HG02852 (cell line): ENCODE results near the gene MRAP2.
"Not testable (repeated sequence)": the region's sequence is repeated elsewhere in the genome, so short reads cannot be mapped to it uniquely, and the experiment has no call there.

Source experiments
- ATAC-seq: cut with Tn5 transposase; IDR thresholded peaks from one replicate; pipeline ENCODE4 v1.9.1; 2021; ENCODE audit warnings: mild to moderate bottlenecking, moderate library complexity; ENCODE audit not compliant: unreplicated experiment

Gene MRAP2

GRCh38 chr6:84074988-84075781 is 41.6 kb downstream of the MRAP2 start:
- no peak for ATAC-seq

DNA sequence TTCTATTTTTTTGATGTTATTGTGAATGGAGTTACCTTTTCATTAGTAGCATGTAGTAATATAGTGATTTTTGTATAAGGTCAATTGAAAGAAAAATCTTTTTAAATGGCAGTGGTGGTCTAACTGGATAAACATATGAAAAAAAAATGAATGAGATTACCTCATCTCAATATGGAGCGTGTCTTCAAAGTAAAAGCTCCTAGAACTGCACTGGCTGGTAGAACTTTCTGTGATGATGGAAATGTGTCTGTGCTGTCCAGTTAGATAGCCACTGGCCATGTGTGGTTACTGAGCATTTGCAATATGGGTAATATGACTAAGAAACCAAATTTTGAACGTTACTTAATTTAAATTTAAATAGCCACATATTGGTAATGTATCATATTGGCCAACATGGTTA is 44.1 kb downstream of the MRAP2 start:
- ATAC-seq = no peak

DNA sequence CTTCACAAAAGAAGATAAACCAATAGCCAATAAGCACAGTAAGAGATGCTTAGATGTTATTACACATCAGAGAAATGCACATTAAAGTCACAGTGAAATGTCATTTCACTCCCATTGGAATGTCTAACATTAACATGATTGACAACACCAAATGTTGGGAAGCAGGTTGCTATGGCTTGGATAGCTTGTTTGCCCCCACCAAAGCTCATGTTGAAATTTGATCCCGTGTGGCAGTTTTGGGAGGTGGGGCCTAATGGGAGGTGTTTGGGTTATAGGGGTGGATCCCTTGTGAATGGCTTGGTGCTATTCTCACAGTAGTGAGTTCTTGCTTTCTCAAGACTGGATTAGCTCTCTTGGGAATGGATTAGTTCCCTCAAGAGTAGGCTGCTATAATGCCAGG is 44.8 kb downstream of the MRAP2 start:
- no peak for ATAC-seq

DNA sequence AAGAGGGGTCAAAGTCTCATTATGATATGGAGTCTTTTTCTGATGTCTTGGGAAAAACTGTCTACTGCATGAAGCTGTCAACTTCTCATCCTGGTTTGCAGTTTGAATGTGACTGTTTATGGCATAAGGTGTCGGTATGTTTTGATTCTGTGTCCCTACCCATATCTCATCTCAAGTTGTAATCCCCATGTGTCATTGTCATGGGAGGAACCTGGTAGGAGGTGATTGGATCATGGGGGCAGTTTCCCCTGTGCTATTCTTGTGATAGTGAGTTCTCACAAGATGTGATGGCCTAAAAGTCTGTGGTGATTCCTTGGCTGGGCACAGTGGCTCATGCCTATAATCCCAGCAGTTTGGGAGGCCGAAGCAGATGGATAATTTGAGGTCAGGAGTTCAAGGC is 47.6 kb downstream of the MRAP2 start:
- ATAC-seq = no peak

GRCh38 chr6:84082689-84083265 is 49.2 kb downstream of the MRAP2 start:
- no peak for ATAC-seq

DNA sequence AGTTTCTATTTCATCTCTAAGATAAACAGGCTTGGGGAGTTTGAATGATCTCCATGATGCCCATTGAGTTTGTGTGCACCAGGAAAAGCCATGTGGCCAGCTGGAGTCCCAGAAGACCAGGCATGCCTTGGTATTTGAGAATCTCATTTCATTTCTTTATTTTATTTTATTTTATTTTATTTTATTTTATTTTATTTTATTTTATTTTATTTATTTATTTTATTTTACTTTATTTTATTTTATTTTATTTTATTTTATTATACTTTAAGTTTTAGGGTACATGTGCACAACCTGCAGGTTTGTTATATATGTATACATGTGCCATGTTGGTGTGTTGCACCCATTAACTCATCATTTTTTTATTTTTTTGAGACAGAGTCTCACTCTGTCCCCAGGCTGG is 51.1 kb downstream of the MRAP2 start:
- not testable (repeated sequence) for ATAC-seq

DNA sequence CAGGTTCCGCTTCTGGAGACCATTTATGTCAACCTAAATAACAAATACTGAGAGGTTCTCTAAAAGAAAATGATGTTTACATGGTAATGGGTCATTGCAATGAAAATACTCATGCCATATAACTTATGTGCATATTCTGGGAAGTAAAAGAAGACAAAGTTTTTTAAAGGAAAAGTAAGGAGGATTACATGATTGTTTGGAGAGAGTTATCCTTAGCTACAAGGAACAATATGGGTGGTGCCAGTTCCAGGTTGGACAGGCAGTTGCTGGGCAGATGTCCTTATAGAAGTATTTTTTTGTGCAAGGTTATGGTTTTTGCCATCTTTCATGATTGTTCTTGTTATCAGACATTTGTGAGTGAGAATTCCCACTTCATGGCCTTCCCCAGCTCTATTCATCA is 52.5 kb downstream of the MRAP2 start:
- ATAC-seq = no peak

- ATAC-seq = no peak
These were observed 53.2 kb downstream of the MRAP2 start for GRCh38 chr6:84086545-84087429.

GRCh38 chr6:84089081-84089480 is 55.5 kb downstream of the MRAP2 start:
- ATAC-seq = no peak

- no peak for ATAC-seq
These were observed 56.0 kb downstream of the MRAP2 start for GRCh38 chr6:84089552-84089951.

- peak; percentile 52 for ATAC-seq
These were observed 60.2 kb downstream of the MRAP2 start for GRCh38 chr6:84093441-84094435.

DNA sequence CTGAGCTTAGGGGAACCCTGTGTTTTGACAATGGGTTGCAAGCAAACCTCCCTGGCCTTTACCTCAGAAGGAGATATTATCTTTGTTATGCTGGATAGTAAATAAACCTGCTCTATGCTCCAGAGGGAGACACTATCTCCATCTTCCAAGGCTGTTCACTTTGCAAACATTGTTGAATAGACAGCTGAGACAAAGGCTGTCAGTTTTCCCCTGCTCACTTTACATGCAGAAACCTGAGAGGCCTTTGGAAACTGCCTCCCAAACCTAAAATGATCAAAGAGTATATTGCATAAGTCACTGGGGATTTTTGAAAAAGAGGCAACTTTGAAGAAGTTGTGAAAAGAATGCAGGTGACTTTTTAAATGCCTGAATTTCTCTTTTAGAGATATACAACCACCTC is 61.6 kb downstream of the MRAP2 start:
- no peak for ATAC-seq

DNA sequence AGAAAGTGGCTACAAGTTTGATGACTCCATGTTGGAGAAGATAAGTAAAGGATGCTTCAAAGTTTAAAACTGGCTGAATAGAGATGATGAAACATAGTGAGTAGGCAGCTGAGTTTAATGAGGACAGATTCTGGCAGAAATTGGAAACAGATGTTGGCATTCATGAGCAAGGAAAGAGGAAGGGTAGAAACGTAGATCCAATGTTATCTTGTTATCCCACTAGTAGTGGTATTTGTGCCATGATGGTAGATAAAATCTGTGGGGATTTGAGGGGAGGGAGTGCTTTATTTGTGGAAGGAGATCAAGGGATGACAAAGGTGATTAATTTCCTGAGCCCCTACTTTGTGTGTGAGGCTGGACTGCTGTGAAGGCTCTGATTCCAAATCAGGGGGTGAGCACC is 69.5 kb downstream of the MRAP2 start:
- ATAC-seq = no peak

DNA sequence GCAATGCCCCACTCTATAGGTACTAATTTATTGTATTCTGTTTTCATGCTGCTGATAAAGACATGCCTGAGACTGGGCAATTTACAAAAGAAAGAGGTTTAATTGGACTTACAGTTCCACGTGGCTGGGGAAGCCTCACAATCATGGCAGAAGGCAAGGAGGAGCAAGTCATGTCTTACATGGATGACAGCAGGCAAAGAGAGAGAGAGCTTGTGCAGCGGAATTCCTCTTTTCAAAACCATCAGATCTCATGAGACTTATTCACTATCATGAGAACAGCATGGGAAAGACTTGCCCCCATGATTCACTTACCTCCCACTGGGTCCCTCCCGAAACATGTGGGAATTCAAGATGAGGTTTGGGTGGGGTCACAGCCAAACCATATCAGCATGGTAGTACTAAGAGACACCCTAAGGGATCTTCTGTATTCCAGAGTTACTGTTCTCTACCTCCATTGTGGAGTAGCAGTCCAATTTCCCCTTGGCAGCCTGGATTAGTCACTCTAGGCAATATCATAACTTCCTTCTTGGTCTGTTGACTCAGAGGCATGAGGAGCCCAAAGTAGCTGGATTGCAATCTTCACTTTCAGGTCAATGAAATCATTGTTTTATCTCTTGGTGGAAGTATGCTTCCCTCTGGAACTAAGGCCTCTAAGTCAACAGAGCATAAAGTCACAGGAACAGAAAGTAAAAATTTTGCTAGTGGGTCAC is 71.8 kb downstream of the MRAP2 start:
- ATAC-seq = not testable (repeated sequence)

GRCh38 chr6:84107495-84107894 is 73.9 kb downstream of the MRAP2 start:
- ATAC-seq = no peak

GRCh38 chr6:84111351-84111750 is 77.8 kb downstream of the MRAP2 start:
- not testable (repeated sequence) for ATAC-seq

DNA sequence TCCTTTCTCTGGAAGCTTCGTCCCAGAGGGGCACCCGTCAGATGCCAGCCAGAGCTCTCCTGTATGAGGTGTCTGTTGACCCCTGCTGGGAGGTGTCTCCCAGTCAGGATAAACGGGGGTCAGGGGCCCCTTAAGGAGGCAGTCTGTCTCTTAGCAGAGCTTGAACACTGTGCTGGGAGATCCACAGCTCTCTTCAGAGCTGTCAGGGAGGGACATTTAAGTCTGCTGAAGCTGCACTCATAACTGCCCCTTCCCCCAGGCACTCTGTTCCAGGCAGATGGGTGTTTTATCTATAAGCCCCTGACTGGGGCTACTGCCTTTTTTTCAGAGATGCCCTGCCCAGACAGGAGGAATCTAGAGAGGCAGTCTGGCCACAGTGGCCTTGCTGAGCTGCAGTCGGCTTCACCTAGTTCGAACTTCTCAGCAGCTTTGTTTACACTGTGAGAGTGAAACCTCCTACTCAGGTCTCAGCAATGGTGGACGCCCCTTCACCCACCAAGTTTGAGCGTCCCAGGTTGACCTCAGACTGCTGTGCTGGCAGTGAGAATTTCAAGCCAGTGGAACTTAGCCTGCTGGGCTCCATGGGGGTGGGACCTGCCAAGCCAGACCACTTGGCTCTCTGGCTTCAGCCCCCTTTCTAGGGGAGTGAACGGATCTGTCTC is 81.5 kb downstream of the MRAP2 start:
- not testable (repeated sequence) for ATAC-seq

DNA sequence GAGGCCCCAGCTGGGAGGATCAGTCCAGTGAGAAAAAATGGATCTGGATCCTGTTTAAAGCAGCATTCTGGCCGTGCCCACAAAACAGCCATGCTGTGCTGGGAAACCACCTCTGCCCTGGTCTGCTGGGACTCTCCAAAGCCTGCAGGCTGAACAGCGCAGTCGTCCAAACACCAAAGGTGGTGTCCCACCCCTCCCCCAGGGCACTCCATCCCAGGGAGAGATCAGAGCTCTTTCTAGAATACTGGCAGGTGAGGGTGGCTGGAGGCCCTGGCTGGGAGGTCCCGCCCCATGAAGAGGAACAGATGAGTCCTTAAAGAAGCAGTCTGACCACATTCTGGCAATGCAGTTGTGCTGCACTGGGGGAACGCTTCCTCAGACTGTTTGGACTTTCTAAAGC is 84.6 kb downstream of the MRAP2 start:
- ATAC-seq = no peak

DNA sequence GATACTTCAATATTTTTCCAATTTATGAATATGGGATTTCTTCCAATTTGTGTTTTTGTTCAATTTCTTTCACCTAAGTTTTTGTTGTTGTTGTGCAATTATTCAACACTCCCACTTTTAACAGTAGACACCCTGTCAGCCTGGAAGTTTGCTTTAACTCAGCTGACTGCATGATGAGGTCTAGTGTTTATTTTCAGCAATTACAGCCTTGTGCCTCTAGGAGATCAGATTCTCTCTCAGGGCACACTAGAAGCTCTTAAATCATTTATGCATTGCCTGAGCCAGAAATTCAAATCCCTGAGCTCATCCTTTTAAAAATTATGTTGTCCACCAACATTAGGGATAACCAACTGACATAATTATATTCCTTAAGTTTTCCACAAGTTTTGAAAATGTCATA is 85.7 kb downstream of the MRAP2 start:
- ATAC-seq = no peak
